Measurements from ENCODE around the gene ERFE. TPM values are rescaled to one million over a fixed set of nuclear protein-coding genes. Genes with fewer than 3 reads are reported as not detected.
A peak's percentile ranks its signal among the peaks of the same experiment; 100 is the strongest.

ERFE gene
- total RNA-seq, 1 experiment from 2014 or later: 10.3 TPM

GRCh38 chr2:238127165-238128060, 31.4 kb upstream of the ERFE start:
- no peaks in the 10 kb centered on the region for H3K27me3 ChIP-seq (ENCODE audit: control insufficient read depth, insufficient read depth, low read length)
- intact Hi-C loops (cut with micrococcal nuclease; ENCODE audit: unreplicated experiment) (no loop called here), in situ Hi-C loops (cut with HindIII; ENCODE audit: low pct_unique_long_range_greater_than_20kb, low sequenced_read_pairs) (no loop called here)
- no peaks in the 10 kb centered on the region for H3K9me3 ChIP-seq (ENCODE audit: control insufficient read depth, insufficient read depth, low read depth, low read length)
- no peaks in the 10 kb centered on the region for H3K36me3 ChIP-seq (ENCODE audit: control insufficient read depth, insufficient read depth, low read length)
- no peak overlapping the region for H3K27ac ChIP-seq (ENCODE audit: low read length)
- ATAC-seq: peak; percentile 92
- no peaks in the 10 kb centered on the region for H3K4me1 ChIP-seq (ENCODE audit: control insufficient read depth, insufficient read depth, low read length)
- ChIA-PET POLR2A (no interaction called here), CTCF (interaction anchor here (0.5 to 1.2 kb wide), 6 partner anchors 10 to 126 kb away, joined by 3 to 8 read pairs (median 4); partner anchors contain the start of gene KLHL30)
- peak overlapping the region in 1 of 2 experiments; percentile 14; a peak in 1 of 4 replicates for H3K4me3 ChIP-seq (ENCODE audit: low read depth in 2 of 2, low read length in 2 of 2)
- BruUV-seq (replicated peaks): no TSS peak
- no peak for TF ChIP-seq CTCF (IDR thresholded peaks at IDR 0.05)
- DNase-seq (ENCODE audit: low read depth, low spot score): no peak

- in situ Hi-C loops (cut with HindIII; ENCODE audit: low pct_unique_long_range_greater_than_20kb, low sequenced_read_pairs) (no loop called here), intact Hi-C loops (cut with micrococcal nuclease; ENCODE audit: unreplicated experiment) (no loop called here)
- POLR2A ChIA-PET: no interaction called here
- CTCF ChIA-PET: interaction anchor here (1.2 kb wide), 1 partner anchor 10 kb away, joined by 6 read pairs; the partner anchor contains the start of gene KLHL30
- H3K4me3 ChIP-seq (ENCODE audit: low read depth in 2 of 2, low read length in 2 of 2): no peak overlapping the region
- DNase-seq (ENCODE audit: low read depth, low spot score): no peak
- H3K27ac ChIP-seq (ENCODE audit: low read length): no peak overlapping the region
- no peaks in the 10 kb centered on the region for H3K4me1 ChIP-seq (ENCODE audit: control insufficient read depth, insufficient read depth, low read length)
- H3K27me3 ChIP-seq (ENCODE audit: control insufficient read depth, insufficient read depth, low read length): no peaks in the 10 kb centered on the region
- no peaks in the 10 kb centered on the region for H3K9me3 ChIP-seq (ENCODE audit: control insufficient read depth, insufficient read depth, low read depth, low read length)
- no TSS peak for BruUV-seq (replicated peaks)
- no peaks in the 10 kb centered on the region for H3K36me3 ChIP-seq (ENCODE audit: control insufficient read depth, insufficient read depth, low read length)
- TF ChIP-seq CTCF (IDR thresholded peaks at IDR 0.05) (no peak), SIN3A (IDR thresholded peaks at IDR 0.05; ENCODE audit: borderline replicate concordance, insufficient read depth, low read depth, low read length) (no peak), POLR2AphosphoS5 (IDR thresholded peaks at IDR 0.05; ENCODE audit: low read depth, low read length) (no peak)
- no peak for ATAC-seq
These were observed 30.7 kb upstream of the ERFE start for GRCh38 chr2:238128061-238128440.

- in situ Hi-C loops (cut with HindIII; ENCODE audit: low pct_unique_long_range_greater_than_20kb, low sequenced_read_pairs): no loop called here
- no peaks in the 10 kb centered on the region for H3K27me3 ChIP-seq (ENCODE audit: control insufficient read depth, insufficient read depth, low read length)
- intact Hi-C loops (cut with micrococcal nuclease; ENCODE audit: unreplicated experiment): no loop called here
- BruUV-seq (replicated peaks): no TSS peak
- DNase-seq (ENCODE audit: low read depth, low spot score) (no peak), ATAC-seq (no peak)
- H3K36me3 ChIP-seq (ENCODE audit: control insufficient read depth, insufficient read depth, low read length): no peaks in the 10 kb centered on the region
- ChIA-PET POLR2A (interaction anchor here (0.5 kb wide), 1 partner anchor 169 kb away, joined by 3 read pairs; no protein-coding TSS in a partner anchor), CTCF (interaction anchor here (1.2 kb wide), 1 partner anchor 9 kb away, joined by 6 read pairs; the partner anchor contains the start of gene KLHL30)
- TF ChIP-seq CTCF (IDR thresholded peaks at IDR 0.05): no peak
- no peak for TF ChIP-seq POLR2AphosphoS5 (IDR thresholded peaks at IDR 0.05; ENCODE audit: low read depth, low read length)
- no peak for TF ChIP-seq SIN3A (IDR thresholded peaks at IDR 0.05; ENCODE audit: borderline replicate concordance, insufficient read depth, low read depth, low read length)
- no peak for TF ChIP-seq REST (IDR thresholded peaks at IDR 0.05; ENCODE audit: insufficient read depth in 1 of 2, low read depth in 2 of 2, low read length in 1 of 2)
- no peak for TF ChIP-seq TCF7L2 (IDR thresholded peaks at IDR 0.05; ENCODE audit: low read depth, low read length)
- H3K27ac ChIP-seq (ENCODE audit: low read length): no peak overlapping the region
- H3K9me3 ChIP-seq (ENCODE audit: control insufficient read depth, insufficient read depth, low read depth, low read length): no peaks in the 10 kb centered on the region
- H3K4me3 ChIP-seq (ENCODE audit: low read depth in 2 of 2, low read length in 2 of 2): no peak overlapping the region
- H3K4me1 ChIP-seq (ENCODE audit: control insufficient read depth, insufficient read depth, low read length): no peaks in the 10 kb centered on the region
These were observed 30.2 kb upstream of the ERFE start for GRCh38 chr2:238128534-238129001.
